GM21786 (cell line): ENCODE measurements around the gene KCNG2.

ENCODE experiments used
- ATAC-seq: cut with Tn5 transposase; IDR thresholded peaks from one replicate; pipeline ENCODE4 v1.9.1; 2021; ENCODE audit not compliant: unreplicated experiment

Gene KCNG2

DNA sequence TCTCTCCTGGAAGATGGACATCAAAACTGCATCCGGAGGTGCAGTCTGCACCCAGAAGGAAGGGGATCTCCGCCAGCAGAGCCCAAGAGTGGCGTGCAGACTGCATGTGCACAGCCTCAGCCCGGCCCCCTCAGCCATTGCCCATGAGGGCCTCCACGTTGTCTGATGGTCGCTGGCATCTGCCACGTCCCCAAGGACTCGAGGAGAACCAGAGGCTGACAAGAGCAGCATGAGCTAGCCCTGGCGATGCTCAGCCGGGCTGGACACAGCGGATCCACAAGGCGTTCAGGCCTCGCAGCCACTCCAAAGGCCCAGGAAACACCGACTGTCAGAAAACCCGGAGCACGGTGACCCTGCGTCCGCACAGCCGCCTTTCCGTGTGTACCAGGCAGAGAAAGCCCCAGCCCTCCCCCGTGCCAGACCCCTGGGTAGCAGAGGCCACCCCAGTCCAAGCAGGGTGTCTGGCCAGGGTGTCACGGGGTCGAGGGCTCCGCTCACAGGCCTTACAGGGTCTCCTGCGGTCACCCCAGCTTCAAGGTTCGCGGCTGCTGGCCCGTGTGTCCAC, 105.4 kb downstream of the KCNG2 start:
- no peak for ATAC-seq

GRCh38 chr18:79903787-79904356, 106.1 kb downstream of the KCNG2 start:
- ATAC-seq = no peak

DNA sequence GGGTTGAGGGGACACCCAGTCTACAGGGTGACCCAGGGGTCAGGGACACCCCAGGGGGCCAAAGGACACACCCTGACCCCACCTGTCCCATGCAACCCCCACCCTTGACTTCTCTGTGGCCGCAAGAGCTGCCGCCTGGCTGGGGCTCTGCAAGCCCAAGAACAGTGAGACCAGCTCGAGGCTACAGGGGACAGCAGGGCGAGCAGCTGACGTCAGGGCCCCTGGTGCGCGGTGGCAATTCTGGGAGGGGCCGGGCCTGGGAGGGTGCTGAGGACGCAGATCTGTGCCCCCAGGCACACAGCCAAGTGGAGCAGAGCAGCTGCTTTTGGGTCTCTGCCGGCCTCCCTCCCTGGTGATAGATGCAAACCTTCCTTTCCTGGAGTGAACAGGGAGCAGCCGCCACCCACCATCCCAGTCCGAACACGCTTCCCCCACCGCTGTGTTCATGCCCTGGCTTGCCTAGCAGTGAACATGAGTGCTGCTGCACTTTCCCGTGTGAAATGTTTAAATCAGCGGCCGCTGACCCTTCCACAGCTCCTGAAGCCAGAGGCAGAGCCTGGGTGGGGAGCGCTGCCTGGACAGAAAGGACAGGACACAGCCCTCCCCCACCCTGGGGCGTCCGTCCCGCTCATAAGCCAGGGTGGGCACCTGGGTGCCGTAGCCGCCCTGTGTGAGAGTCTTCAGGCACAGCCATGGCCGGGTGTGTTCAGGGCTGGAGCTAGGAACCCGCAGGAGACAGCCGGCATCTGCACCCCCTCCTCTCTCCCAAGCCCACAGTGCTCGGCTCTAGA, 106.8 kb downstream of the KCNG2 start:
- no peak for ATAC-seq

GRCh38 chr18:79905389-79905911, 107.7 kb downstream of the KCNG2 start:
- ATAC-seq = no peak

DNA sequence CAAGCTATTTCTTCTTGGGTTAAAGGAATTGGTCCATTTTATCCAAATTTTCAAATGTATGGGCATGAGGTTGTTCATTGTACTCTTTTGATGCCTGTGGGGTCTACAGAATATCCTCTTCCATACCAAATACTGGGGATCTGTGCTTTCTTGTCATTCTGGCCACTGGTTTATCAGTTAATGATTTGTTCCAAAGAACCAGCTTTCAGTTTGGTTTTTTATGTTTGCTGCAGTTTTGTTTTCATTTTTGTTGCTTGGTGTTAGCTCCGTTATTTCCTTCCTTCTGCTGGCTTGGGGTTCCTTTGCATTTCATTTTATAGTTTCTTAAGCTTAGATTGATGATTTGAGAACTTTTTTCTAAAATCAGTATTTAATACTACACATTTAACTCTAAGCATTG, 108.3 kb downstream of the KCNG2 start:
- ATAC-seq = peak; percentile 52

DNA sequence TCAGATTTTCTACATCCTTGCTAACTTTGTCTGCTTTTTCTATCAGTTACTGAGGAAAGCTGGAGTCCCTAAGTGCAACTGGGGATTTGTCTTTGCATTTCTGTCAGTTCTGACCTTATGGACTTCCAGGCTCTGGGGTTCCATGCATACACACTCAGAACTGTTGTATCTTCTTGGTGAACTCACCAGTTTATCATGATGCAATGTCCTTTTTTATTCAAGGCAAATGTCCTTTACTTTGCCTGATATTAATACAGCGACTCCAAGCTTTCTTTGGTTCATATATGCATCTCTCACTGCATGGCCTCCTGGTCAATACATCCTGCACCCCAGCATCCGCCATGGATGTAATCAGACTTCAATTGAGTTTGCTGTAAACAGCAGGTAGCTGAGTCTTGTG, 109.0 kb downstream of the KCNG2 start:
- ATAC-seq = no peak

- ATAC-seq = no peak
Observed at GRCh38 chr18:79910563-79911343, 113.0 kb downstream of the KCNG2 start.

- ATAC-seq = no peak
Observed at GRCh38 chr18:79911344-79912270, 113.9 kb downstream of the KCNG2 start.

GRCh38 chr18:79912409-79912991, 114.8 kb downstream of the KCNG2 start:
- no peak for ATAC-seq

DNA sequence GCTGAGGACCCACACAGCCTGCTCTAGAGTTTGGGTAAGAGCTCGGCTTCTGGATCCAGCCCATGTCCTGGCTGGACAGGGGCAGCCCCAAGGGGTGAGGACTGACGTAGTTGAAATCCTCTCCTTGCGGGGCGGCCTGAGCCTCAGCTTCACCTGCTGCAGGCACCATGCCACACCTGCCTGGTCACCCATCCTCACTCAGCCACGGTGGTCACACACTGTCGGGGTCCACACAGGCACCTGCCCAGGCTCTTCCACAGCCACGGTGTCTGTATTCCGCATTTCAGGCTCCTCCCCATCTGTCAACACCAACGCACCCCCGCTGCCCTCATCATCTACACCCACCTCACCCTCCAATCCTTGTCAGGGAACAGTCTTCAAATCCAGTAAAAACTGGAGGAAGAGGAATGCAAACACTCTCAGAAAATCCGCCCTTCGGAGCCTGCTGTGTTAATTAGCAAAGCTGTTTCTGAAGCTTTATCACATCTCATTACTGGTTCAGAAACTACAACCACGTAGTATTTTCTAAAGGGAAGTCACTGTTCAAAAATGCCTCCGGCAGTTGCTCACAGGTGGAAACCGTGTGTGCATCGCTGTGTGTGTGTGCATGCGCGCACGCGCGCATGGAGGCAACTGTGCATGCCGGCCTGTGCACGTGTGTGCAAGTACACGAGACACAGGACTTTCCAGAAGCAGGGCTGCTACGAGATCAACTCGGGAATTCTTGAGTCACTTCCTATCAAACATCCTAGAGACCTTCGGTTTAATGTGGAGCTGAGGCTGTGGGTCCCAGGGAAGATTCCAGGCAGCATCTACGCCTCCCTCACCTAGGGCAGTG, 115.5 kb downstream of the KCNG2 start:
- no peak for ATAC-seq

GRCh38 chr18:79914614-79915160, 116.9 kb downstream of the KCNG2 start:
- no peak for ATAC-seq

GRCh38 chr18:79915161-79916127, 117.7 kb downstream of the KCNG2 start:
- ATAC-seq = no peak

GRCh38 chr18:79916128-79916494, 118.4 kb downstream of the KCNG2 start:
- no peak for ATAC-seq

DNA sequence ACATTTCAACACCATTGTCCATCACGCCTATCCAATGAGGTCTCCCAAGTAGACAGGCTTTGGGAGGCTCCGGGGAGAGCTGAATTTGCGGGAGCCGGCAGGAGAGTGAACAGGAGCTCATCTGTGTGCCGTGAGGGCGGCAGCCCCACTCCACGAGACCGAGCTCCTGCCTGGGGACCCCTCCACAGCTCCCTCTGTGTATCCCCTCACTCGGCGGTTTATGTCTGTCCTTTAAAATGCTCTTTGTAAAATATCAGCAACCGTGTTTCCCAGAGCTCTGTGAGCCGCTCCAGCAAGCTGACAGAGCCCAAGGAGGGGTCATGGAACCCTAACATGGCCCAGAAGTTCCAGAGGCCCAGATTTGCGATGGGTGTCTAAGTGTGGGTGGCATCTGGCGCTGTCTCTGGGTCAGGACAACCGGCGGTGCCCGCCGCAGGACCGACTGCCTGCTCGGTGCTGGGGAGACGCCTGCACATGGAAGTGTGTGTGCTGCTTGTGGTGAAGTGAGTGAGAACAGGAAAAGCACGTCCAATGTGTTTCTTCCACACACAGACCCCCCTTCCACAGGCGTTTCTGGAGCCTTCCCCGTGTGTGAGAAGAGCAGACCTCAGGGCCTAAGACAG, 118.9 kb downstream of the KCNG2 start:
- no peak for ATAC-seq

DNA sequence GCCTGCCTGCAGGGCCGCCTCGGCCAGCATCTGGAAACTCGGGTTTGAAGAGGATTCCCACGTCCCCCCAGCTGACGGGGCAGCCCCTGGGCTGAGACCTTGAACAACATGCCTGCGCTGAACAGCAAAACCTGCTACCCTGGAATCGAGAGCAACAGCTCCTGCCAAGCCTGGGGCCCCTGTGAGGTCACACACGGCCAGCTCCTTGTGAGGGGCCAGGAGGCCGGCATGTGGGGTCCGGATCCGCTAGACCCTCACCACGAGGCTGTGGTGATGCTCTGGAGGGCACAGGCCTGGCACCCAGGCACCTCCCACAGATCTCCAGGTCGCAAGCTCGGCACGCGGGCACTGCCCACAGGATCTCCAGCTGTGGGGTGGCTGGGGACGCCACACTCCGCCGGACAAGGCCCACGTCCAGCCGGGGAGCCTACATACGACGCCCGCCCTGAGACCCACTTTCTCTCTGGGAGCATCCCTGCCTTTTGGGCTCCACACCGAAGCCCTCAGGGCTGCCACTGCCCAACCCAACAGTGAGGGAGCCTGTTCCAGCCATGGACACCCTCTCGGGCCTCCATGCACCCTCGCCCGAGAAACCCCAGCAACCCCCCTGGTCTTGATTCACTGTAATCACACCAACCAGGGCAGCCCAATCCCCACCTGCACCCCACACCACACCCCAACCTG, 119.6 kb downstream of the KCNG2 start:
- ATAC-seq = no peak

DNA sequence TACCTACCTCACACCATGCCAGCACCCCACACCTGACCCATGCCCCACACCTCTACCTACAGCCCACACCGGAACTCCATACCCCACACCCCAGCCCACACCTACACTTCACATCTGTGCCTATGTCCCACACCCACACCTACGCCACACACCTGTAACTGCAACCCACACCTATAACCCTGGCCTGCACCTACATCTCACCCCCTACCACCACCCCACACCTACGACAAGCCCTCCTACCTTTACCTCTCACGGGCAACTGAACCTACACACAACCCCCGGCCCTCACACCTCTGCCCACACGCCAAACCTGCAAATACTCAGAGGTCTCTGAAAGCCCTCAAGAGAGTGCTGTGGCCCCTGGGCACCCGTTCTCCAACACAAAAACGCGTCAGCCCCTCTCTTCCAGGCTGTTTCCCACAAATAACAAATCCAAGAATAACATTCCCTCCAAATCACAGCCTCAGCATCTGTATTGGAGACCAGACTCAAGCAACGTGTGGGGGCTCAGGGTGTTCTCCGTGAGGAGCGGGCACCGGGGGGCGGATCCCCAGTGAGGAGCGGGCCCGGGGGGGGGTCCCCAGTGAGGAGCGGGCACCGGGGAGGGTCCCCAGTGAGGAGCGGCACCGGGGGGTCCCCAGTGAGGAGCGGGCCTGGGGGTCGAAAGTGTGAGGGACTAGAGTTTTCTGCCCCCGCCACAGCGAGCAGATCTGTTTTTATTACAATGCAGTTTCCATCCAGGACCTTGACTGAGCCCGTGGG, 120.3 kb downstream of the KCNG2 start:
- no peak for ATAC-seq
